NCI-H1092 (cell line): ENCODE data around the gene RMDN3.

Experiments used
- DNase-seq: peaks from one replicate; lab custom pipeline; 2025; lab: John Stamatoyannopoulos, UW

RMDN3 gene, protein sequence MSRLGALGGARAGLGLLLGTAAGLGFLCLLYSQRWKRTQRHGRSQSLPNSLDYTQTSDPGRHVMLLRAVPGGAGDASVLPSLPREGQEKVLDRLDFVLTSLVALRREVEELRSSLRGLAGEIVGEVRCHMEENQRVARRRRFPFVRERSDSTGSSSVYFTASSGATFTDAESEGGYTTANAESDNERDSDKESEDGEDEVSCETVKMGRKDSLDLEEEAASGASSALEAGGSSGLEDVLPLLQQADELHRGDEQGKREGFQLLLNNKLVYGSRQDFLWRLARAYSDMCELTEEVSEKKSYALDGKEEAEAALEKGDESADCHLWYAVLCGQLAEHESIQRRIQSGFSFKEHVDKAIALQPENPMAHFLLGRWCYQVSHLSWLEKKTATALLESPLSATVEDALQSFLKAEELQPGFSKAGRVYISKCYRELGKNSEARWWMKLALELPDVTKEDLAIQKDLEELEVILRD

DNA sequence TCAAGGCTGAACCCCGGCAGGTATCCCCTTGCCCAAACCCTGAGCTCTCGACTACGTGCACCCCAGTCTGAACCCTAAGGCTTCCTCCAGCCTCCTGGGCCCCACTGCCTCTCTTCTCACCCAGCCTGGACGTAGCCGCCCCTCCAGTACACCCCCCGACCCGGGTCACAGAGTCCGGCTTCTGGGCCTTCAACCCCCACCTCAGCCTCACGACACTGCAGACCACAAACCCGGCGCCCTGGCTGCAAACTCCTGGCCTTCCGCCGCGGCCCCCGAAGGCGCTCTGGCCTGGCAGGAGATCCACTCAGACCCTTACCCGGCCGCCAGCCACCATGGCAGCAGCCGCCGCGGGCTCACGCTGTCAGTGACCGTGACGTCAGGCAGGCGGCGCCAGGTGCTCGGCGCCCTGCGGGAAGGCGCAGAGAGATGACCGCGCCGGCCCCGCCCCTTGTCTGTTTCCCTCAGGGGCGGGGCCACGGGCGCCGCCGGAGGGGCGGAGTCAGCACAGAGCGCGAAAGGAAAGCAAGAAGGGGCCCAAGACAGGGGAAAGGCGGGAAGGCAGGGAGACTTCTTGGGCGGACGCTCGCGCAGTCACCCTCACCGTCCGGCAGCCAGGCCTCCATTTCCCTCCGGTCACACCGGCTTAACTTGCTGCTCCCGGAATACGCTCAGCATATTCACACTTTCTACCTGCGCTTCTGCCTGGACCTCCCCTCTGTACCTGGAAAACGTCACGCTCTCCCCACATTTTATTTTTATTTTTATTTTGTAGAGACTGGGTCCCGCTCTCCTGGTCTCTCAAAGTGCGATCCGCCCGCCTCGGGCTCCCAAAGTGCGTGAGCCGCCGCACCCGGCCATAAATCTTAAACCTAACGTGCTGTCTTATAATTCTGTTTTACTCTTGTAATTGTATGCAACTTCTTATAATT is at the start of gene RMDN3:
RMDN3 (minus strand) TSS at position 372 of the 929 bp plus-strand sequence. CDS start 471 bp downstream, outside the sequence.
- peak; percentile 81 for DNase-seq

DNA sequence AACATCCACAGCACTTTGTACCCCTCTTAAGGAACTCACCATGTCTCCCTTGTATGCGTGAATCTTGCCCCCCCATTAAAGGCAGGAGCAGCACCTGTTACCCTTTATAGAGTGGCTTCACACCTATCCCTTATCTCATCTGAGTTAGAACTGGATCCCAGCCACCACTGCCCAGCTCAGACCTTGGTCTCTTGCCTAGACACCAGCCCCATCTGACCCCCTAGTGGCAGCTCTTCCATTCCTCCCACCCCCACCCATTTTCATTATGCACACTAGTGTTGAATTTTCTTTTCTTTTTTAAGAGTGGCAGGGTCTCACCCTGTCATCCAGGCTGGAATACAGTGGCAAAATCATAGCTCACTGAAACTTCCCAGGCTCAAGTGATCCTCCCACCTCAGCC is 48.6 kb upstream of the RMDN3 start:
- no peak for DNase-seq

DNA sequence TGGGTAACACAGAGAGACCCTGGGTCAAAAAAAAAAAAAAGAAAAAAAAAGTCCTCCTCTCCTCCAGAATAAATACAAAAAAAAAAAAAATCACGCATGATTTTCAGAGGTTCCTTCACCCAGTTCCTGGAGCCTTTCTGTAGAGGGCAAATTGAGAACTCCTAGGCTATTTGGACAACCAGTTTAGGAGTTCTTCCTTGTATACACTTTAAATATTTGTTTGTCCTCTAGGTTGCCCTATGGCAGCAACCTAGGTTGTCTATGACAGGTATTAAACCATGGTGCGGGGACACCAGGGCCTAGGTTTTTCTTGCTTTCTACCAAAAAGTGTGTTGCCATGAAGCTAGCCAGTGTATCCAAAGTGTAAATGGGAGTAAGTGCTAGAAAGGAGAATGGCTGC is 48.0 kb upstream of the RMDN3 start:
- no peak for DNase-seq

DNA sequence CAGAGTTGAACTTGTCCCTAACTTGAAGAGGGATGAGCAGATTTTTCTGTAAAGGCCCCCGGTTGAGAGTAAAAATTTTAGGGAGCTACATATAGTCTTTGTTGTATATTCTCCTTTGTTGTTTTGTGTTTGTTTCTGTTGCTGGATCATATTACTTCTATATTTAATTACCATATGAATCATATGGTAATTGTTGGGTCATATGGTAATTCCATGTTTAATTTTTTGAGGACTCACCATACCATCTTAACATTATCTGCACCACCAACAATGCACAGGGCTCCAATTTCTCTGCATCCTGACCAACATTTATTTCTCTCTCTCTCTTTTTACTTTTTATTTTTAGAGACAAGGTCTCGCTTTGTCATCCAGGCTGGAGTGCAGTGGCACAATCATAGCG is 44.5 kb upstream of the RMDN3 start:
- no peak for DNase-seq

DNA sequence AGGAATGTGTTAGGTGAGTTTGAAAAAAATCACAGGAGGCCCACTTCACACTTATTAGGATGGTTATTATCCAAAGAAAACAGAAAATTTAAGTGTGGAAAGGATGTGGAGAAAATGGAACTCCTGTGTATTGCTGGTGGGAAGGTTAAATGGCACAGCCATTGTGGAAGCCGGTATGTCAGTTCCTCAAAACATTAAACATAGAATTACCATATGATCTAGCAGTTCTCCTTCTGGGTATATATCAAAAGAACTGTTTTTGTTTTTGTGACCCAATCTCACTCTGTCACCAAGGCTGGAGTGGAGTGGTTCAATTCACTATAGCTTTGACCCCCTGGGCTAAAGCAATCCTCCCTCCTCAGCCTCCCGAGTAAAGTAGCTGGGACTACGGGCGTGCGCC is 41.5 kb upstream of the RMDN3 start:
- no peak for DNase-seq

DNA sequence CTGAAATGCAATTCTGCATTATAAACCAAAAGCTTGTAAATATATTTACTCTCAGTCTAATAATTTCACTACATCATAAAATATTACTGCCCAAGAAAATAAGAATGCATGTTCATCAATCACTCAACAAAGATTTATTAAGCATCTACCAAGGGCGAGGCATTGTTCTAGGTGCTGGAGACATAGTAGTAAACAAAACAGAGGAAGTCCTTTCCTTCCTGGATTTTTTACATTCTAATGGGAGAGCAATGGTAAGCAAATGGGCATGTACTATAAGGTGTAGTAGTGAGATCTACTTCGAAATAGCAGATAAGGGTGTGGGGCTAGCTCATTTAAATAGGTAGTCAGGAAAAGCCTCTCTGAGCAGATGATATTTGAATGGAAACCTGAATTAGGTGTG is 41.0 kb upstream of the RMDN3 start:
- no peak for DNase-seq

DNA sequence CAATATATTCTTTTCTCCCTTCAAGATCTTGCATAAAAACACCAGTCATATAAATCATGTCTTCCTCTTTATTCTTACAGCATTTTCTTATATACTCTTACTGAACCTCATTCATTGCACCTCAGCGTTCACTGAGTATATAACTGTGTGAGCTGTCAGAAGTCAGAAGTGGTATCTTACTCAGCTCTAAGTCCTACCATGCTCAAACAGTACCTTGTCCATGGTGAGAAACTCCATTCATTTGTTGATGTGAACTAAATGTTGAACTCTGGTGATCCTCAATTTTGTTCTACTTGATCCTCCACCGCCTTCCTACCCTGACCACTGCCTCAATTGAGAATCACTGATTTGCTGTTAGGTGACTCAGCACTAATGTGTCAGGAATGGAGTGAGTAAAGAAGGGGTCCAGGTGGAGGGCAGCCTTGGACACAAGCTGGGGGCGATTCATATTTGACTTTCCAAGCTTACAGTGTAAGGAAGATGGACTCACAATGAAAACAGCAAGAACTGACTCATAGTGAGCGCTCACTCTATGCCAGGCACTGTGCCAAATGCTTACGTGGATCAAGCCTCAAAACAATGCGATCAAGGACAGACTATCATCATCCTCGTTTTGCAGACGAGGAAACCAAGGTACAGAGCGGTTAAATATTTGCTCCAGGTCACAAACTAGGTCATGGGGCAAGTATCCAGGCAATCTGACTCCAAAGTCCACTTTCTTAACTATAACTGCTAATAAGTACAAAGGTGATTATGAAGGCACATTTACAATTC is 38.3 kb upstream of the RMDN3 start:
- no peak for DNase-seq

DNA sequence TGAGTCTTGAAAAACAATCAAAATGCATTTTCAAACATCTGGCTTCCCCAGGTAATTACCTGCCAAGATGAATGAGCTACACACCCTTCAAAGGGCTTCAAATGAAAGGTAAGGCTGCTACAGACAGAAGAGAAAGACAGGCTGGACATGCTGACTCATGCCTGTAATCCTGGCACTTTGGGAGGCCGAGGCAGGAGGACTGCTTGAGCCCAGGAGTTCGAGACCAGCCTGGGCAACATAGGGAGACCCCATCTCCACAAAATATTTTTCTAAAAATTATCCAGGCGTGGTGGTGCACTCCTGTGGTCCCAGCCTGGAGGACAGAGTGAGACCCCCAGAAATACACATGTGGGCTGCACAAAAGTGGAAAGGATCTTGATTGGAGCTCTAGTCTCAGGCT is 37.3 kb upstream of the RMDN3 start:
- DNase-seq = no peak

DNA sequence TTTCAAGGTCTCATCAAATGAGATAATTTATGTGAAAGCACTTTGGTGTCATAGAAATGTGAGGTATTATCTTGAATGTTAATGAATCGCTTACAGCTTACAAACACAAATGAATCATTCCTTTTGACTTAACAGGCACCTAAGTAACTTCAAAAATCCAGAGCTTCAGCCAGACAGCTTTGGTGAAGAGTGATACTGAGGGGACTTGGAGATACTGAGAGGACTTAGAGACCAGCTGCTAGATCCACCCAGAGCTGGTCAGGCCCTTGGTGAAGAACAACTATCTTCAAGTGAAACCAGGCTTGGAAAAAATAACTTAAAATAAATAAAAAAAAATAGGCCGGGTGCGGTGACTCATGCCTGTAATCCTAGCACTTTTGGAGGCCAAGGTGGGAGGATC is 35.7 kb upstream of the RMDN3 start:
- DNase-seq = no peak

DNA sequence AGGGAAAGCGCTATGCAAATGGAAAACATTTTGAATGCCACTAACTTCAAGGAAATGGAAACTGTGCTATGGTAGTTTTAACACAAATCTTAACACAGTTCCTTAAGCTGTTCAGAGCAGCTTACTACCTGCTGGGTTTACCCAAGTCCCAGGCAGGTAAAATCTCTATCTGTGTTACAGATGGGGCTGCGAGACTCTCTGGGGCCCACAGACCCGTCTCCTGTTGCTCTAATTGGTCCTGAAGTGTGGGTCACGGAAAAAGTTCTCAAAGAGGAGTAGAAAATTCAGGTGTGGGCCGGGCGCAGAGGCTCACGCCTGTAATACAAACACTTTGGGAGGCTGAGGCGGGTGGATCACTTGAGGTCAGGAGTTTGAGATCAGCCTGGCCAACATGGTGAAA is 34.9 kb upstream of the RMDN3 start:
- DNase-seq = no peak

DNA sequence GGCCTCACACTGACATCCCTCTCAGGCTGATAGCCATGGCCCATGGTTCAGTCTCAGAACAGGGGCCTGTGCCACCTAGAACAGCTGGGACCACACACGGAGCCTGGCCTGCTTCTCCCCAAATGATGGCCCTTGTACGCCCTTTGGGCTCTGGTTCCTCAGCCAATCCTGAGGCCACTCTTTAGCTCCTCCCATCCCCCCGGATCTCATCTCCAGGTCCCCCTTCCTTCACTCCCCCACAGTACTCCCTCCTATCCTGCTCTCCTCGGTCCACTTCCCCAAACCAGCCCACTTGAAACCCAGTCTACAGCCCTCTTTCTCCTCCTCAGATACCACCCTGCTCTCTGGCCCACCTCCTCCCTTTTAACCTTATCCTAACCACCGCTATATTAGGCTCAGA is 34.1 kb upstream of the RMDN3 start:
- DNase-seq = no peak

DNA sequence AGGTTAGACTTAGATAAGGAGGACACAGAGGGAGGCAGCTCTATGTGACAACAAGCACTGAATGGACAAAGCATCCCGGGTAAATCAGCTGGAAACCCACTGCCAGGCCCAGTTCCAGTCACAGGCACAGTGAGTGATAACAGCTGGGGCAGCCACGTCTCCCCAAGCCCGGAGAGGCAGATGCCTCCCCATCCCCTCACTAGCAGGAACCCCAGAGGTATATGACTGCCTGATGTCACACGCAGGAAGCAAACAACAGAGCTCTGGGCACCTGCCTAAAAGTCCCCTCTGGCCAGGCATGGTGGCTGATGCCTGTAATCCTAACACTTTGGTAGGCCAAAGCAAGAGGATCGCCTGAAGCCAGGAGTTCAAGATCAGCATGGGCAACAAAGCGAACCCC is 32.9 kb upstream of the RMDN3 start:
- no peak for DNase-seq

DNA sequence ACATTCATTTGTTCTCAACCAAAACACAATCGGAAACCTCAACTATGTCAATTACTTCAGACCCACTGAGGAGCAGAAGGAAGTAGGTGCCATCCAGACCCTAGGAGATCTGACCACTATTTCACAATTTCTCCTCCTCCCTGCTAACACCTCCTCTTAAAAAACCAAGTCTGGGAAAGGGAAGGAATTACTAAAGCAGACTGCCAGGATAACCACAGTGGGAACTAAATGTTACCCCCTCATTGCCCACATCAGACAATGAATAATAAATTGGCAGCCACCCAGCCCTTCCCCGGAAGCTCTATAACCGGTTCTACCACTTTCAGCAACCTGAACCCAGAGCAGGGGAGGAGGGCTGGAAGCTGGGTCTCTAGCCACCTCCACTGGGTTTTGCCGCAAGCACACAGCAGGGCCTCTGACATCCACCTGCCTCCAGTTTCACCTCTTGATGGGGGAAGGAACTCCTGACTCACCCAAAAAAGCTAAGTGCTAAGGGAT is 32.3 kb upstream of the RMDN3 start:
- no peak for DNase-seq

DNA sequence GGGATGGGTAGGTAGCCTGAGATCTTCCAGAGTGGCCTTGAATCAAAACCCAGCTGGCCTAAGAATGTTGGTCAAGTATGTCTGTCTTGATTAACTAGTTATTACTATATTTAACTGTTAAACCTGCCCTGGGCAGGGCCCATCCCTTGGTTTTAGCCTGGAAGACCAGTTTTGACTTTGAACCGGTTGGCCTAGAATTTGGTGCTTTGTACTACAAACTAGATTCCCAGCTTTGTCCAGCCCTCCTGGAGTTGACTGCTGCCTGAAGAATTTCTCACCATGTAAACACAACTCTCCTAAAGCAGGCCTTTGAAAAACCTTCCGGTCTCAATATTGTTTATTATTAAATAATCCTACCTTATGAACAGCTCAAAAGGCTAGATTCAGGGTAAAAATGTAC is 30.8 kb upstream of the RMDN3 start:
- DNase-seq = no peak

DNA sequence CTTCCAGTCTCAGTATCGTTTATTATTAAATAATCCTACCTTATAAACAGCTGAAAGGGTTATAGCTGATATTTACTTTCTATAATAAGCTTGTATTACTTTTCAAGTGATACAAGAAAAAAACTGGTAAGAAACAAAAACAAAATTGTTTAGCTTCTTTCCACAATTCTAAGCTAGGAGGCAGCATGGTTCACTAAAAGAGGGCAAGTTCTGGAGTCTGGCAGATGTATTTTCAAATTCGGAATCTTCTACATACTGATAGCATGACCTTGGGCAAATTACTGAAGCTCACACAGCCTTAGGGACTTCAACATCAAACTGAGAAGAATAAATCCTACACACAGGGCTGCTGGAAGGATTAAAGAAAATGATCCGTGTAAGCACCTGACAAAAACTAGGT is 30.1 kb upstream of the RMDN3 start:
- DNase-seq = no peak

DNA sequence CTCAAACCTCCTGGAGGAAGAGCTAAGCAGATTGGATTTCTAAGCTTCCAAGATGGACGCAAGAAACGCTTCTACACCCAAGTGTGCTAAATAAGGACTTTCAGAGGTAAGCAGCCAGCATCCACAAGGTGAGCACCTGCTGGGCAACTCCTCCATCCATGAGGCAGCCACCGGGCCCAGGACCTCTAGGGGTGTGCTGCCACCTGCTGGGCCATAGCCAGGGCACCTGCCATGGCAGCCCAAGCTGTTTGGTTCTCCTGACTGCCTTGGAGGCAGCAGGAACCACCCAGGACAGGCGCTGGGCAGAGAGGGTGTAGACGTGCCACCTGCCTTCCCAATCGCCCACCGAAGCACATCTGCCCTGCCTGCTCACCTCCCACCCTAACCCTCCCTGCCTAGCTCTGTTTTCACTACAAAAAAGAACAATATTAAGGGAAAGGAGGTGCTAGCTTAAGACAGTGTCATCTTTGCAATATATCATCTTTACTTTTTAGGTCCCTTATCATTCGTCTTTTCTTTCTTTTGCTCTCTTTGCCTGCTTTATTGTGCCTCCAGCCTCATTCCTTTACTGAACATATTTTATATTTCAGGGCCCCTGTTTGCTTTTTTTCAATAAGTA is 27.7 kb upstream of the RMDN3 start:
- DNase-seq = peak; percentile 28

DNA sequence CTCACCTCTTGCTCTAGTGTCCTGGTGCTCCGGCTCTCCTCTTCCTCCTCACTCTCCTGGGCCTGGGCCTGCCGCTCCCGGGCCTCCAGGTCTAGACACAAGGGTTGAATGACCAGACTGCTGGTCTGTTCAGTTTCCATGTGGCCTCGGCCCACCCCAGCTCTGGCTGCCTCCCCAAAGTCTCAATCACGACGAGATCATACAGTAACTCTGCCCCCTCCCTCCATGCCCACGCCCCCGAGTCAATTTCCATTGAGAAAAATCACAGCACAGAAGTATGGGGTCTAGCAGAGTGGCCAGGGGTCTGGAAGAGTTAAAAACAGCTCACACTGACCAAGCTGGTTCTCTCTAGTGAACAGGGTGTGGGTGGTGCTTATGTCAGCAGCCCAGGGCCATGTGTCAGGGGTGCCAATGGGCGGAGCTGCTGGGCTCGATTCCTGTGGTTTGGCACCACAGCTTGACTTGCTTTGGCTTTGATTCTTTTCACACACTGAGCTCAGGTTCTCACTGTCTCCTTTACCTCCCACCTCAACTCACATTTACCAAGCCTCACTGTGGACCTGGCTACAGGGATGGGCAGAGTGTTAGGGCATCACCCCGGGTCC is 21.6 kb upstream of the RMDN3 start:
- no peak for DNase-seq

DNA sequence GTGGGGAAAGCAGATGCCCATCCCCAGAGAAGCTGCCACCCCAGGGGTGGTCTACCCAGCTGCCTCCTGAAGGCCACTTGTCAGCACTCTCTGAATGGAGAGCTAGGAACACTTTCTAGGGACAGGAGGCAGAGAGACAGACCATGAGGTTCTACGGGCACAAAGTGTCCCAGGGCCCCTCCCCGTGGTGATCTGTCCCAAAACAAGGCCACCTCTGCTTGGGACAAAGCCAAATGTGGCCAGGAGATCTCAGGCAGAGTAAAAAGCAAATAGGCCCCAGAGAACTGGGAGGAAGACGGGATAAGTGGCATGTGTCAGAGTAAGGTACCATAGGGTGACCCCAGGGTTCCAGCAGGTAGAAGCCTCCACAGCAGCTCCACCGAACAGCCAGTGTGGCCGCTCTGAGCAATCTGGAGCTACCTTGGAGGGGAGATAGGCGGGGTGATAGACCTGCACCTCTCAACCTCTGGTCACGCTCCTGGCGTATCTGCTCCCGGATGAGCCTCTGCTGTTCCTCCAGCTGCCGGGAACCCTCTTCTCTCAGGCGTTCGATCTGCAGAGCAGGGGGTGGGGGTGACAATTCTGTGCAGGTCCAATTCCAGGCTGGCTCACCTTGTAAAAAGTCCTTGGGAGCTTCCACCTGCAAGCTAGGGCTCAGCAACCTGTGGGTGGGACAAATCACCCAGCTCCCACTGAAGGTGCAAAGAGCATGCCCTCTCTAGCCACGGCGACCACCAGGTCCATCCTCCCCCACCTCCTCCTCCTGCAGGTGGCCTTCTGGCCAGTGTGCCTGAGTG is 20.9 kb upstream of the RMDN3 start:
- no peak for DNase-seq

DNA sequence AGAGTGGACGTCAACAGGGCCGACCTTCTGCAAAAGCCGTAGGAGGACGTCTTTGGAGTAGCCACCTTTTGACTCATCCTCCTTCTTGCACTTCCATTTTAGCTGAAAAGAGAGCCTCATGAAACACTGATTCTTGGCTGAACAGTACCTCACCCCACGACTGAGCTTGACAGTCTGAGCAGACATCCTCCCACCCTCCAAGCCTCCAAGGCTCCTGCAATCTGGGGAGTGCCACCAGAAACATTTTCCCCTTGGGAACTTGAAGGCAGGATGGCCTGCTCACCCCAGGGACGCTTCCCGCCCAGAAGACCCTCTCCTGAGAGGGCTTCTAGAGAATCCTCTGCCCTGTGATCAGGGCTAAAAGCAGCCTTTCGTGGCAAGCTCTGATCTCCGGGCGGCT is 20.0 kb upstream of the RMDN3 start:
- DNase-seq = no peak

DNA sequence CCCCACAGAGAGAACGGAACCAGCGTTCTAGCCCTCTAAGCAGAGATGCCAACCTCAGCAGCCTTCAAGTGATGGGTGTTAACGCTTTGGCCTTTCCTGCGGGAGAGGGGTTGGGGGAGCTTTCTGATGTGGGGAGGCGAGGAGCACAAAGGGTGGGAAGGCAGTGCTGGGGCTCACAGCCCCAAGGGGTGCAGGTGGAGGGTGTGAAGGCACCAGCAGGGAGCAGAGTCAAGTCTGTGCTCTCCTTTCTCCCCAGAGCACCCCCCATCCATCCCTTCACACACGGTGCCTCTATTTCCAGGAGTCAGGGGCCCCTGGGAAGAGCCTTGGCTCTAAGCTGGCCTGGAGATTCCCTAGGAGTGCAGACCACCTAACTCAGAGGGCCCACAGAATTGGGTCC is 18.8 kb upstream of the RMDN3 start:
- DNase-seq = no peak
